ENCODE measurements around the gene ACSM5. TPM values are rescaled to one million over a fixed set of nuclear protein-coding genes. Genes with fewer than 3 reads are reported as not detected.
"Not testable (repeated sequence)": the region's sequence is repeated elsewhere in the genome, so short reads cannot be mapped to it uniquely, and the experiment has no call there.

ACSM5 gene
- total RNA-seq, 1 donor from 2014 or later, result 228 TPM

DNA sequence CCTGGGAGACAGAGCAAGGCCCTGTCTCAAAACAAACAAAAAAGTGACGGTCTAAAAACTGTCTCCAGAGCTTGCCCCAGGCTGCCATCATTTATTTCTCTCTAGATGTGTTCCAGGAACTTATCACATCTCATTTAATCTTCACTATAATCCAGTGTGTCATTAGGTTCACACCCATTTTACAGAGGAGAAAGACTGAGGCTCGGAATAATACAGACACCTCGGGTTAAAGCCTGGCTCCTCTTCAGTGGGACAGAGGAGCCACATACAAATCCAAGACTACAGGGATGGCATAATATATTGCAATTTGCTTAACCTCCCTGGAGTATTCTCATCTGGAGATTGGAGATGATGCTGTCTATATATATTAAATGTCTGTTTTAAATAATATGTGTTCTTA lies 10.7 kb upstream of the ACSM5 start:
- DNase-seq (ENCODE audit: low spot score), result no peak
- no peak for ATAC-seq

GRCh38 chr16:20399185-20399584 lies 10.1 kb upstream of the ACSM5 start:
- ATAC-seq, result no peak
- DNase-seq (ENCODE audit: low spot score), result no peak

GRCh38 chr16:20401066-20401465 lies 8.3 kb upstream of the ACSM5 start:
- no peak for ATAC-seq
- no peak for DNase-seq (ENCODE audit: low spot score)

DNA sequence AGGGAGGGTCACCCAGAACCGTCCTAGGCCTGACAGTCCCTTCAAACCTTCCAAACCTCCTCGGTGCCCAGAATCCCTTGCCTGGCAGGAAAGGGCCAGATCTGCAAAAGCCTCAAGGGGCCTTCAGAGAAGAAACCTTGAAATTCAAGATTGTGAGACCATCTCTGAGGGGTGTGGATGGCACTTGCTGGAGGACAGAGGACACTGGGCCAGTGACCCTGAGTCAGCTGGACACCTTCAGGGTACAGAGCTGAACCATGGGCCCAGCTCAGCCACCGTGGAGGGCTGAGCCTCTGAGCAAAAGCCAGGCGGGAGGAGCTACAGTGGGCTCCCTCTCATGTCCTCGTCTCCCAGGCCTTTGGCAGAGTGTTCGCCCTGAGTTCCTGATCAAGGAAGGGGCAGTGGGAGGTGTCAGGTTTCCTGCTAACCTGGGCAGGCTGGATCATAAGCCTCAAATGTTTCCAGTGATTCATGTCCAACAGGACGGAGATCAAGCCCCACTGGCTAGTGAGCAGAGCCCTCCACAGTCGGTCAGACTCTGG lies 7.8 kb upstream of the ACSM5 start:
- DNase-seq (ENCODE audit: low spot score), result no peak
- ATAC-seq, result no peak

- DNase-seq (ENCODE audit: low spot score) (no peak), ATAC-seq (no peak)
Measured at GRCh38 chr16:20402651-20403050, 6.7 kb upstream of the ACSM5 start.

- DNase-seq (ENCODE audit: low spot score), result no peak
- no peak for ATAC-seq
Measured at GRCh38 chr16:20404637-20405036, 4.7 kb upstream of the ACSM5 start, which contains the start of gene PDILT. PDILT (minus strand) TSS chr16:20404737; CDS start chr16:20399300, 5,437 bp downstream.

GRCh38 chr16:20410121-20410723 lies 888 bp downstream of the ACSM5 start:
- DNase-seq (ENCODE audit: low spot score), result no peak
- peak; percentile 10 for ATAC-seq

- no peak for DNase-seq (ENCODE audit: low spot score)
- ATAC-seq, result peak; percentile 28
Measured at GRCh38 chr16:20411055-20411454, 1.7 kb downstream of the ACSM5 start.

DNA sequence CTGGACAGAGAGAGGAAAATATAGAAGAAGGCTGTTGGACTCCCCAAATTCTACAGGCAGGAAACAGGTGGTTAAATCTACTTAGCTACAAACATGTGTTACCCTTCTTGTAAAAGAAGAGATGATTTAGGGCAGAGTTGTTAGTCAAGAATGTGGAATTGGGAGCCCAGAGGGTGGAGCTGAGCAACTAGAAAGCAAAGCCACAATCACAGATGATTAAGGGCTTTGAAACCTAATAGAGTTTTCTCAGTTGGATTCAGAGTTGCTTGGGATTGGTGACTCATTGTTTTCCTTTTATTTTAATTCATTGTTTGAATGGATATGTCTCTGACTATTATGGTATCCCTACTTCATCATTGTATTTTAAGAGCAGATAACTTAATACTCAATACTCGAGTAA lies 6.2 kb downstream of the ACSM5 start:
- no peak for ATAC-seq
- no peak for DNase-seq (ENCODE audit: low spot score)

- not testable (repeated sequence) for DNase-seq (ENCODE audit: low spot score); ATAC-seq
Measured at GRCh38 chr16:20419093-20419492, 9.8 kb downstream of the ACSM5 start.

DNA sequence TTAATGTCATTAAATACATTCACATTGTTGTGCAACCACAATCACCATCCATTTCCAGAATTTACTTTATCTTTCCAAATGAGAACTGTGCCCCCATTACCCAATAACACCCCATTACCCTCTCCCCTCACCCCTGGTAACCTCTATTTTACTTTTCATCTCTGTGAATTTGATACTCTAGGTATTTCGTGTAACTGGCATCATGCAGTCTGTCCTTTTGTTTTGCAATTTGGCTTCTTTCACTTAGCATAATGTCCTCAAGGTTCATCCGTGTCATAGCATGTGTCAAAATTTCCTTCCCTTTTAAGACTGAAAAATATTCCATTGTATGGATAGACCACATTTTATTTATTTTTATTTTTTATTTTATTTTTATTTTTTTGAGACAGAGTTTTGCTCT lies 12.4 kb downstream of the ACSM5 start:
- ATAC-seq; DNase-seq (ENCODE audit: low spot score): not testable (repeated sequence)

DNA sequence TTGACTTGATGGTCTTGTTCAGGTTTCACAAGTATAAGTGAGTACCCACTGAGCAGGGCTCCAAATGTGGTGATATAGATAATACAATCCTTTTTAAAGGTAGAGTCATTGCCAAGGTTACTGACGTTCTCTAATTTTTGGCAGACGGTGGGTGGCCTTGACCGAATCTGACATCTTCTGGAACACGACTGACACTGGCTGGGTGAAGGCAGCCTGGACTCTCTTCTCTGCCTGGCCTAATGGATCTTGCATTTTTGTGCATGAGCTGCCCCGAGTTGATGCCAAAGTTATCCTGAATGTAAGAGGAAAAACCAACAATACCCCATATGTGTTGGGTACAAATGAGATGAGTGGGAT lies 14.4 kb downstream of the ACSM5 start:
- ATAC-seq (peak; percentile 62), DNase-seq (ENCODE audit: low spot score) (peak; percentile 79)

DNA sequence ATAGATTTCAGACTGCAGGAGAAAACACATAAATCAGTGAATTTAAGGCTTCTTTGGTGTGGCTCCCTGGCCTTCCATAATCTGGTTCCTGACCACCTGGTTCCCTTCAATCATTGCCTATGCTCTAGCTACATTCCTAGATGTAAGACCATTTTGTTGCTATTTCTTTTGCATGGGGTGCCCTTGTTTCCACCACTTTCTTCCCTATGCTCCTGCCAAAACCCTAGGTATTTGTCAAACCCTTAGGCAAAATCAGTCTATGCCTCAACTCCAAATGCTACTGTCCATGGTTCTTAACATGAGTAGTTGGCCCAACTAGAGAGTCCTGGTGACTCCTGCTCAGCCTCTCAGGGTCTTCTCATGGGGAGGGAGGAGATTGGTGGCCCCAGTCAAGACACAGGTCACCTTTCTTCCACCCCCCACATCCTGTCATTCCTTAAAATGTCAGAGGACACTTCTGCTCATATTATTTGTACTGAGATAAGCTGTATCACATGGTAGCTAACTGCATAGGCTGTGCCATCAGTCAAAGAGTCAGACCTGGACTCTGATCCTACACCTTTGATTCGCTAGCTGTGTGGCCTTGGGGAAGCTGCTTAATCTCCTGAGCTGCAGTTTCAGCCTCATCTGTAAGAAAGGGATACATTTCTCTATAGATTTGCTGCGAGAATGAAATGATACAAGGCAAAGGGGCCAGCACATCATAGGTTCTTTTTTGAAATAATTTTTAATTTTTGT lies 15.0 kb downstream of the ACSM5 start:
- DNase-seq (ENCODE audit: low spot score), result peak; percentile 62
- peak; percentile 67 for ATAC-seq

- not testable (repeated sequence) for DNase-seq (ENCODE audit: low spot score)
Measured at GRCh38 chr16:20427401-20427797, 18.1 kb downstream of the ACSM5 start.

DNA sequence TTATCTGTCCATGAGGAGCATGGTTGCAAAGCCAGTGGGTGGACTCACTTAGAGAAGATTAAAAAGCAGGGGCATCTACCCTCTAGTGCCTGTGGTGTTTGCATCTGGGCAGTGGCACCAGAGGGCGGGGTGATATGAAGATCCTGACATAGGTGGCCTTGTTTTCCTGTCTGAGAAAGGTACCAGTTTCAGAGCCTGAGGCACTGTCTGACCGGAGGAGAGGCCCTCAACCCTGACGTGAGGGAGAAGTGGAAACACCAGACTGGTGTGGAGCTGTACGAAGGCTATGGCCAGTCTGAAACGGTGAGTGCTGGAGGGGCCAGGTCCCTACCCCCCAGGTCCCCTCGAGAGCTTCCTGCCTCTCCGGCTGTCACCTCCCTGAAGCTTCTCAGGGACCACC lies 20.2 kb downstream of the ACSM5 start:
- not testable (repeated sequence) for ATAC-seq; DNase-seq (ENCODE audit: low spot score)

More at GRCh38 chr16:20427401-20427797, 18.1 kb downstream of the ACSM5 start:
- ATAC-seq, result not testable (repeated sequence)

DNA sequence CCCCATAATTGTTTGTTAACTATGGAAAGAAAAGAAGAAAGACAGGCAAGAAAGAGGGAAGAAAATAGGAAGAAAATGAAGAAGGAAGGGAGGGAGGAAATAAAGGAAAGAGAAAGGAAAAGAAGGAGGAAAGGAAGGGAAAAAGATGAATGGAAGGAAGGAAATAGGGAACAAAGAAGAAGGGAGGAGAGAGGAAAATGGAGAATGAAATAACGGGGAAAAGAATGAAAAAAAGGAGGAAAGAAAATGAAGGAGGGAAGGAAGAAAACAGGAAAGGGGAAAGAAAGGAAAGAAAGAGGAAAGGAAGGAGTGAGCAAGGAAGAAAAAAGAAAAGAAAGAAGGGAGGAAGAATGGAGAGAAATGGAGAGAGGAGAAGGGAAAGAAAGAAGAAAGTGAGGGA lies 21.1 kb downstream of the ACSM5 start:
- not testable (repeated sequence) for DNase-seq (ENCODE audit: low spot score); ATAC-seq

DNA sequence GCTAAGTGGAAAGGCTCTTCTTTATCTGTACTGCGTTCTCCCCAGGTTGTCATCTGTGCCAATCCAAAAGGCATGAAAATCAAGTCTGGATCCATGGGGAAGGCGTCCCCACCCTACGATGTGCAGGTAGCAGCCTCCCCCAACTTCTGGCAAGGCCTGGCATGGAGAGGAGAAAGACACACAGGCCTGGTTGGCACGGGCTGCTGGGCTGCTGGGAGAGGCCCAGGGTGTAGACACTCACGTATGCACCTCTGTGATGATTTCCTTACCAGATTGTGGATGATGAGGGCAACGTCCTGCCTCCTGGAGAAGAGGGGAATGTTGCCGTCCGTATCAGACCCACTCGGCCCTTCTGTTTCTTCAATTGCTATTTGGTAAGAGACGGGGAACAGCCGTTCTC lies 21.6 kb downstream of the ACSM5 start:
- peak; percentile 78 for ATAC-seq
- peak; percentile 72 for DNase-seq (ENCODE audit: low spot score)

DNA sequence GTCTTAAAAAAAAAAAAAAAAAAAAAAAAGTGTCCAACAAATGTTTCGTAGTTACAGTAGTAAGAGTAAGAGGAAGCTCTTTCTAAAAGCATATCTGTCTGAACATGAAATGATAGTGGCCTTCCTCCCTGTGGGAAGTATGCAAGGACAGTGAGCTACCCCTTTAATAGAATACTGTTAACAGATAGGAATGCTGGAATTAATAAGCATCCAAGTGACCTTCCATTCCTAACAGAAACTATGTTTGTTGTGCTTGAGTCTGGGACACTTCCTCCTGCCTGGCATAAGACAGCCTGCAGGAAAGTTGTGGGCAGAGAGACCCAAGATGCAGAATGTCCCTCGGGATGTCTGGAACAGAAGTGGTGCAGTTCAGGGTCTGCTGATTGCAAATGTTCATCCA lies 29.6 kb downstream of the ACSM5 start:
- ATAC-seq, result peak; percentile 1
- not testable (repeated sequence) for DNase-seq (ENCODE audit: low spot score)

DNA sequence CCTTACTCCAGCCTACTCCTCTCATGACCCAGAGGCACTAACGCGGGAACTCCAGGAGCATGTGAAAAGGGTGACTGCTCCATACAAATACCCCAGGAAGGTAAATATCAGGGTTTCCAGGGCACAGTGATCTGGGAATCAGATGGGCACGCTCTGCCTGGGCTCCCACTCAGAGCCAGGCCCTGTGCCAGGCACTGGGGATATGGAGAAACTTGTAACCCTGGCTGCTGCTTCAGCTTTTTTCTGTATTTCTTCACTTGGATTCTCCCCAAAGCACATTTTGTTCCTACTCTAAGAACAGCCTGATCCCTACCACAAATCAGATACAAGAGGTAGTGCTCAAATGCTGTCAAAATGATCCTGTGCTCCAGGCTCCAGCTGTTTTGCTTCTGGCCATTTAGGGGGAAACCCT lies 30.5 kb downstream of the ACSM5 start:
- ATAC-seq (peak; percentile 85), DNase-seq (ENCODE audit: low spot score) (peak; percentile 89)

- not testable (repeated sequence) for ATAC-seq; DNase-seq (ENCODE audit: low spot score)
Measured at GRCh38 chr16:20440731-20441130, 31.4 kb downstream of the ACSM5 start.

DNA sequence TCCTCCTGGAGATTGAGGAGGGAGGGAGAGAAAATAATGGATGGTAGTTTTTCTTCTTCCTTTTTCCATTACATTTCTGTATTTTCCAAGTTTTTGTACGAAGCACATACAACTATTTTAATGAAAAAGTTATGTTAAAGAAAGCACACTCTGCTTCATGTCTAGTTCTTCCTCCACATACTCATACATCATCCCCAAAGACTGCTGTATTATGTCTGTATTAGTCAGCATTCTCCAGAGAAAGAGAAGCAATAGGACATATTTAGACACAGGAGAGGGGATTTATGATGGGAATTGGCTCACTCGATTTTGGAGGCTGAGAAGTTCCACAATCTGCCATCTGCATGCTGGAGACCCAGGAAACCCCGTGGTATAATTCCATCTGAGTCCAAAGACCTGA lies 31.9 kb downstream of the ACSM5 start:
- ATAC-seq, result no peak

GRCh38 chr16:20441859-20442258 lies 32.5 kb downstream of the ACSM5 start:
- not testable (repeated sequence) for ATAC-seq; DNase-seq (ENCODE audit: low spot score)

More for the DNA sequence above, 31.9 kb downstream of the ACSM5 start:
- DNase-seq (ENCODE audit: low spot score), result no peak

Measured in left lobe of liver (tissue), 2 donors.